Dermis microvascular lymphatic vessel endothelial cell (primary cell): ENCODE results near the gene ACSBG1. TPM values are rescaled to one million over a fixed set of nuclear protein-coding genes. Genes with fewer than 3 reads are reported as not detected.

Source experiments
- DNase-seq, 2 donors: peaks; one replicate each; pipeline versions ENCODE4 v3.0.0 to v3.0.0-alpha.2; 2010; ENCODE audit warnings: low read depth in 2 of 2
- total RNA-seq: library from RNA; depleted of rRNA; stranded (reverse); fragments of >200 nt; gene quantifications from 2 replicates; pipeline ENCODE4 v1.2.1, GENCODE V29; 2014

Gene ACSBG1
- total RNA-seq, 1 donor from 2014 or later: not detected

DNA sequence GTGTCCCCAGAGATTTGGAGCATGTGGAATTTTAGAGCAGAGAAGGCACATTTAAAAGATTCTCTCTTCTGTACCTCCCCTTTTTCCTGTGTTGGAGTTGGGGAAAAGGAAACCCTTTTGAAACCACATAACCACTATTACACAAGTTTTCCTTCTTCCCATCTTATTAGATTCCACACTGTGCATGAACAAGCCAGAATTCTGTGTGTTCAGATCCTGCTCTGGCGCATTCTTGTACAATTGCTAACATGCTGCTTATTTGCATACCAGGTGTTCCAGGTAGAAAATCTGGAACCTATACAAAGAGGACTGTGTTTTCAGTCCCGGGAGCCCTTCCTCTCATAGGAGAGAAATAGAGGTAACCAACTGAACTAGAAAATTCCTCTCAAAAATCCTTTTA, 100.6 kb downstream of the ACSBG1 start:
- DNase-seq: no peak

DNA sequence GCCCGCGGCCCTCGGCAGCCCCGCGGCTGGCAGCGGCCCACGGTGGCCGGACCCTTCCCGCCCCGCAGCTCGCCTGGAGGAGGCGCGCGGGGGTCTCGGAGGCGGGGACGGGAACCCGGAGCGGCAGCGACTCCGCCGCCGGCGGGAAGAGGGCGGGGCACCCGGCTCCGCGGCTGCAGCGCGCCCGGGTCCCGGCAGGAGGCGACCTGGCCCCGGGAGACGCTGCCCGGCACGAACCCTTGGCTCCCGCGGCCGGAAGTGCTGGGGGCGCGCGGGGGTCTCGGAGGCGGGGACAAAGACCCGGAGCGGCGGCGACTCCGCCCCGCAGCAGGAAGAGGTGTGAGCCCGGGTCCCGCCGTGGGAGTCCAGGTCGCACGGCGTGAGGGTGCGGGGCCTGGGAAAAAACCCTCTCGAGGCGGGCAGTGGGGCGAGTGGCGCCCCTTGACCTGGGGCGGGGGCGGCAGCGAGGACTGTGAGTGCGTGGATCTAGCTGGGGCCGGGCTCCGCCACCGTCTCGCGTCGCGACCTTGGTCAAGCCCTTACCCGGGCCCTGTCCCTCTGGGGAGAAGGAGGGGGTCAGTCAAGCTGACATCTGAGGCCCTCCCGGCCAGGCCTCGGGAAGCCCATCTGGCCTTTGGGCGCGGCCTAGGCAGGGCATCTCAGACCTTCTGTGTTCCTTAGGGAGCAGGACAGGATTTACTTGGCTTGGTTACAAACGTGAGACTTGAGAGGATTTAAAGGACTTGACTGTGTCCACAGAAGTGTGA, 102.9 kb downstream of the ACSBG1 start, which contains the start of gene CIB2:
TSS of gene CIB2 (minus strand) at position 151 of the 767 bp plus-strand sequence. CDS start 230 bp downstream, outside the sequence.
- DNase-seq: peak in 1 of 2 donors; percentile 62

DNA sequence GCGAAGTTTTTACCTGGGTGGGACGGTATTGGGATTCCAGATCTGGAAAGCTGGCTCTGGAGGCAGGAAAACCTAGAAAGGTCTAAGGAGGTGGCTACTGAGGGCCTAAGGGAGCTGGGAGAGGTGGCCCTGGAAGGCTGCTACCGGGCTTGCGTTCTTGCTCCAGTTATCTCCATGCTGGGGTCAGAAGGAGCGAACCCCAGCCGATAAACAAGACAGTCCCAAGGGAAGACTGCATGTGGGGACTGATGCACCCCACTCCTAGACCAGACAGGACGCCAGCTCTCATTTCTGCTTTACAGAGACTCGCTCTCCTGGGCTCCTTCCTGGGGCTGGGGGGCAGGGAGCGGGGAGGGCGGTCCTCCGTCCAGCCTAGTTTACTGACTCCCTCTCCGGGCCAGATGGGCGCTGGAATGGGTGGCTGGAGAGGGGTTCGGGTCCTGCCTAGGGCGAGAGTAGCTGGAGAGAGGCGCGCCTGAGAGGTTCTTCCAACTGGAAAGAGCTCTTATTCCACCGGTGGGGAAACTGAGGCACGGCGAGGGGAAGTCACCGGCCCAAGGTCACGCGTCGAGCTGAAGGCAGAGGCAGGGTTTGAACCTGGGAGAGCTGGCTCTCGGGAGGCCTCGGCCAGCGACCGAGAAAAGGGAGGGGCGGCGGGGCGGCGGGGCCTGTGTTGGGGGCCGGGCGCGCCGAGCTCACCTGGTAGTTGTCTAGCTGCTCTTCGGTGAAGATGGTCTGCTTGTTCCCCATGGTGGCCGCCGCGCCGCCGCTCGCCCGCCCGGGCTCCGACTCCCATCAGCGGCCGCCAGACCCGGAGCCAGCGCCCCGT, 103.7 kb downstream of the ACSBG1 start:
- no peak for DNase-seq

DNA sequence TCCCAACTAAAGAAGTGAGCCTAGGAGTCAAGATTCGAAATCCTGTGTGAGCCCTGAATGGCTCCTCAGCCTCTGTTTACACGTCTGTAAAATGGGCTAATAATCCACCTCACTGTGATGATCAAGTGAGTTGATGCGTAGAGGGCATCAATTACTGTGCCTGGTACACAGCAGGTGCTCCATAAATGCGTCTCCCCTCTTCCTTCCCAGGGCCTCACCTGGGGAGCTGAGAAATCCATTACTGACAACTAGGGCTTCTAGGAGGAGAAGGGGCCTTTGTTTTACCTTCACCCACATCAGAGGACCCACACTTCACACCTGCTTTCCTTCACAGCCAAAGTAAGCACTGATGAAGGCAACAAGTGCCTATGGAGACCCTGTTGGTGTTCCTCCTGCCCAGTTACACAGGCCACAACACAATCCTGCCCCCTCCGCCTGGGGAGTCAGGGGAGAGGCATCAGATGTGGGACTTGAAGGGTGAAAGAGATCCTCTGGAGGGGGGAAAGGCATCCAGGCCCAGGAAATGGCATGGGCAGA, 104.5 kb downstream of the ACSBG1 start:
- no peak for DNase-seq

DNA sequence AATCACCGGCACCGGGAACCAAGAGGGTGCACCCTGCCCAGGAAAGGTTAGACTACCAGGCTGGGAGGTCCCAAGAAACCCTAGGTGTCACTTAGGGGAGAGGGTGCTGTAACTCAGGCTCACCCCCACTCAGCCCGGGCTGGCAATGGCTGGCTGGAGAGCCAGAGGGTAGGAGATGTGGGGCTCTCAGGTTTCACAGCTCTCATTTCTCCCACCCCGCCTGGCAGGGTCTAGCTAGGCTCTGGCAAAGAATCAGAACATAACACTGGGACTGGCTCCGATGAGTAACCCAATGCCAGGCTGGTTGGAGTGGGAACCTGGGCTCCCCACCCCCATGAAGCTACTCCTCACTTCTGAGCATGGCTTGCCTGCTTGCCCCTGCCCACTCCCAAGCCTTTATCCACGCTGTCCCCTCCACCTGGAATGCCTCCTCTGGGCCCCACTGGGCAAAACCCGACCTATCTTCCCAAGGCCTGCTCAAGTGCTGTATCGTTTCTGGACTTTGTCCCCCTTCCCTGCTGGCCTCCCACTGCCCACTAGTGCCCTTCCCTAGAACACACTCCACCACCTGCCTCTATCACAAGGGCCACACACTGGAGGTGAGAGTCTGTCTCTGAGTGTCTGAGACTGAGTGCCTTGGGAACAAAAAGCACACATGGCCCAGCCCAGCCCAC, 105.2 kb downstream of the ACSBG1 start:
- DNase-seq: no peak

DNA sequence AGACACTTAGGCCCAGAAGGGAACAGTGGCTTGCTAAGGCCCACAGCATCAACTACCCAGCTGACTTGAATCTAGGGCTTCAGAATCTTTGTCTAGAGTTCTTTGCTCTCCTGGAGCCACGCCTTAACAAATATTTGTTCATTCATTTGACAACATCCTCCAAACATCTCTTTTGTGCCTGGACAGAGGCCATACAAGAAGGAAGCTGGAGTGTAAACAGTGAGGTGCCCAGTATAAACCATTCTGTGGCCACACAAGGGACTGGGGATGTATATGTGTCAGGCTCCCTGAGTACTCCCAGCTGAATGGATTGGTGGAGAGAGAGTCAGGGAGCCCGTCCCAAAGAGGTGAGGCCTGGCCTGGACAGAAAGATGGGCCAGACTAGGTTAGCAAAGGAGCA, 106.5 kb downstream of the ACSBG1 start:
- no peak for DNase-seq

DNA sequence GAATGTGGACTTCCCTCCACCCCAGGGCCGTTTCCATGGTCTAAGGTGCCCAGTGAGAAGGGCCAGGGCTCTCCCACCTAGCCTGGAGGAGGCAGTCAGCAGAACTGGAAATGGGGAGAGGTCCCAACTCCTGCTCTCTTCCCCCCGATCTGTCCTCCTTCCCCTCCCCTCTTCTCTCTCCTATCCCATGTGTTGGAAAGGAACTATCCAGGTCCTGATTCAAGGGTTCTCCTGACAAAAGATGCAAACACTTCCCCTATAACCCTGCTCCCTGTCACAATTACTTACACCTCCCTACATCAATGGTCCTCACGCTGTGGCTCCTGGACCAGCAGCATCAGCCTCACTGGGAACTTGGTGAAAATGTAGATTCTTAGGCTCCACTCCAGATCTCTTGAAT, 109.1 kb downstream of the ACSBG1 start:
- DNase-seq: no peak

DNA sequence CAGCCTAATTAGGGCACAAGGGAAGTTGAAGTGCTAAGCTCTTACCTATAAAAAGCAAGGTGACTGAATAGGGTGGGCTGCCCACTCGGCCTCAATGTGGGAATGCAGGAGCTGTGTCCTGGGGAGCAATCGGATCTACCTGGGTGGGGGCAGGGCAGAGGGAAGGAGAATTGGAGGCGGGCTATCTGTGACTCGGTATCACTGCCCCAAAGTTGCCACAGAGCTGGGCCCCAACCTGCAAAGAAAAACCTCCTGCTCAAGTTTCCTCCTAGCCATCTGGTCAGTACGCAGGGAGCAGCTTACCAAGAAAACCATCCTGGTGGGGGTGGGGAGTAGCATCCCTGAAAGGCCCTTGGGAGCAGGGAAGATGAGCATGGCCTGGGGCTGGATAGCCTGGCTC, 113.8 kb downstream of the ACSBG1 start:
- DNase-seq: no peak

Other genes with a start within 250 kb of the ACSBG1 start
- 28.2 and 41.1 TPM in 2 replicates for gene TBC1D2B, start 156.9 kb downstream of the ACSBG1 start, total RNA-seq
- gene SH2D7, start 142.0 kb downstream of the ACSBG1 start, total RNA-seq: not detected in 2 replicates
- gene CIB2, start 103.1 kb downstream of the ACSBG1 start, total RNA-seq: 2.2 and 2.9 TPM in 2 replicates
- 20.3 and 22.1 TPM in 2 replicates for gene IDH3A, start 85.2 kb downstream of the ACSBG1 start, total RNA-seq
- 0.90 and 2.0 TPM in 2 replicates for gene DNAJA4, start 30.0 kb upstream of the ACSBG1 start, total RNA-seq
- 67.9 and 84.5 TPM in 2 replicates for gene SKIC8, start 65.0 kb upstream of the ACSBG1 start, total RNA-seq
- gene CRABP1, start 105.8 kb upstream of the ACSBG1 start, total RNA-seq: not detected in 2 replicates
- gene IREB2, start 203.7 kb upstream of the ACSBG1 start, total RNA-seq: 17.7 and 25.7 TPM in 2 replicates